CD4-positive, alpha-beta T cell treated with Interleukin-15 for 4 hours (primary cell): ENCODE measurements around the gene ARHGEF28.

ENCODE experiments used
- DNase-seq: peaks from one replicate; pipeline ENCODE4 v3.0.0-alpha.2; 2020; ENCODE audit warnings: low spot score

The ARHGEF28 gene

DNA sequence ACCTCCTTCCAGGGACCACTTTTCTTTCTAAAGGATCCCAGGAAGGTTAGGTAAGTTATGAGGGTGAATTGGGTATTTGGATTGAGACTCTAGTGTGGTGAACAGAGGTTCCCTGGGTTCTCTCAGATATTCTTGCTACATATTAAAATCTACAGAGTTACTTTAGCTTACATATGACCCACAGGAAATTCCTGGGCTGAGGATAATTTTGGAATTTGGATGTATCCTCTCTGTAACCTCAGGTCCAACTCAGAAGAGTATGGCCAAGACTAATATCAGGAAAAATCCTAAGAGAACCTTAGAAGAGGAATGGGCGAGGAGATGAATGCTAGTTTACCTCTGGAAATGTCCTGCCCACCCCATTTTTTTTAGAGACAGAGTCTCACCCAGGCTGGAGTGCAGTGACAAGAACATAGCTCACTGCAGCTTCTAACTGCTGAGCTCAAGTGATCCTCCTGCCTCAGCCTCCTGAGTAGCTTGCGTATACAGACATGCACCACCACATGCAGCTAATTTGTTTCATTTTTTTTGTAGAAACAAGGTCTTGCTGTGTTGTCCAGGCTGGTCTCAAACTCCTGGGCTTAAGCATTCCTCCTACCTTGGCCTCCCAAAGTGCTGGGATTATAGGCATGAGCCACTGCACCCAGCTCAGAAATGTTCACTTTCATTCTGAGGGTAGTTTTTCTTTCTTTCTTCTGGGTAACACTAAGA, 196.4 kb downstream of the ARHGEF28 start:
- no peak for DNase-seq

DNA sequence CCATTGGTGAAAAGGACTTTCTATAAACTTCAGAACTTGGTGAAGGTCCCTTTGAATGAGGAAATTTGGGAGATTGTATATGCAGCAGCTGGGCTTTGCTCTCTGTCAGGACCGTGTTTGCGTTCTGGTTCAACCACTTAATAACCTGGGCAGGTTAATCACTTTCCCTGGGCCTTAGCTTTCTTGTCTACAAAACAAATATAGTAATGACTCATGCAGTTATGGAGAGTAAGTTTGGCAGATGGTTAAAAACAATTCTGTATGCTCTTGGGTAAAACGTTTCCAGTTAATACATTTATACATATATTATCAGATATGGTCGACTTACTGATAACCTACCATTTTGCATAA, 197.0 kb downstream of the ARHGEF28 start:
- DNase-seq: no peak

- no peak for DNase-seq
Measured at GRCh38 chr5:73823508-73823925, 197.5 kb downstream of the ARHGEF28 start.

- no peak for DNase-seq
Measured at GRCh38 chr5:73825199-73825598, 199.2 kb downstream of the ARHGEF28 start.

DNA sequence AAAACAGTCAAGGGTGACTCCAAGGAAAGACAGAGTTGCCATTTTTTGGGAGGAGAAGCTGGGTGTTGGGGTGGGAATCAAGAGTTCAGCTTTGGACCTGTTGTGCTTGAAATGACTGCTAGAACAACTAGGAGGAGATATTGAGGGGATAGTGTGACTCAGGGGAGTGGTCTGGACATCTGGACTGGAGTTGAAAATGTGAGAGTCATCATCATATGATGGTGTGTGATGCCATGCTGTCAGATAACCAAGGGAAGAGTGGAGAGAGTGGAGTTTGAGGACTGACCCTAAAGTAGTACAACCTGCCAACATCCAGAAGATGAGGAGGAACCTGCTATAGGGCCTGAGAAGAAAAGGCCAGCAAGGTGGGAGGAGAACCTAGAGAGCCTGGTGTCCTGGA, 199.7 kb downstream of the ARHGEF28 start:
- DNase-seq: no peak

DNA sequence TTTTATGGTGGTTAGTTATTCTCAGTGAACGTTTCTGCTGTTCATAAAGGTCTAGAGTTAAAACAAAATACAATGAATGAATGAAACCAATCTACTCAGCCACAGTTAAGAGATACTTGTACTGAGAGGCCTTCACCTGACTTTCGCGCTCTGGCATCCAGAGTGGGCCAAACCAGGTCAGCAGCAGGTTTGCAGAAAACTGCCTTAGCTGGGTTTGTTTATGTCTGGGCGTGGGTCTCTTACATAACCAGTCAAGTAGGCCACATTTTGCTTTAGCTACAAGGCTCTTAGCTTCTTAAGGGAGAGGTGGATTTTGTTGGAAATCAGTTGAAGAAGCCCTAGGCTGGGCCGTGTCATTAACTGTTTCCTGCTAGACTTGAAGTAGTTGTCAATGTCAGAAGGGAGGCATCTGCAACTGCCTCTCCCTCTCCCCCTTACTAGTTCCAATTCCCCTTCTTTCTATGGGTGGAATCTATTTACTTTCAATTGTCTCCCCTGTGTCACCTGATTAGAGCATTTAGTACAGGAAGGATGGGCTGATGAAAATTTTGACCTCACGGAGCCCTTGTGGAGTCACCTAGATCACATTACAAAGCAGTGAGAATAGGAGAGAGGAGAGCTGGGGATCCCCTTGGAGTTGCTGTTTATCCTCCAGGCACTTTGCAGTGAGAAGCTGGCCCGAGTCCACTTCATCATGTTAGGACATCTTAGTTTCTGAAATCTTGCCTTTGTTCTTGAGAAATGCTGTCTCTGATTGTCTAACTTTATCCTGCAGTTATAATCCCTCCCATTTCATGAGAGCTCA, 200.5 kb downstream of the ARHGEF28 start:
- DNase-seq: no peak

DNA sequence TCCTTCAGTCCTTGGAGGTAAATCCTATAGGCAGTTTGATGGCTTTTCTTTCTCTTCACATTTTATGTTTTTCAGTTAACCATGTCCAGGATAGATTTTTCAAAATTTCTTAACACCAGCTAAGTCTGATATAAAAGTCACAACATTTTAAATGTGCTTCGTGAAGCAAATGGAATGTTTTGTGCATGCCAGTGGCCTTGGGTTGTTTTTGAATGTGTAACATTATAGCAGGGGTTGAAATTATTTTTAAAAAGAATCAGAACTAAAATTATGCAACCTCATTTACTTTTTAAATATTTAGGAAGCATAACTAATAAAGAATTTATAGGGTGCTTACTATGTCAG, 201.1 kb downstream of the ARHGEF28 start:
- no peak for DNase-seq

DNA sequence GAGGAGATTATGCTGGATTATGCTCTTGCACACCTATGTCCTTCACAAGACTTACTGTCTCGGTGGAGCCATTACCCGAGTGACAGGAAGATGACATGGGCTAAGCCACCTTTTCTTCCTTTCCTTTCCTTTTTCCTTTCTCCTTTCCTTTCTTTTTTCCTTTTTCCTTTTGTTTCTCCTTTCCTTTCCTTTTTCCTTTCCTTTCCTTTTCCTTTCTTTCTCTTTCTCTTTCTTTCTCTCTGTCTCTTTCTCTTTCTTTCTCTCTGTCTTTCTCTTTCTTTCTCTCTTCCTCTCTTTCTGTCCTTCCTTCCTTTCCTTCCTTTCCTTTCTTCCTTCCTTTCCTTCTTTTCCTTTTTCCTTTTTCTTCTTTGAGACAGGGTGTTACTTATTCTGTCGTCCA, 202.5 kb downstream of the ARHGEF28 start:
- DNase-seq: no peak

- no peak for DNase-seq
Measured at GRCh38 chr5:73830646-73831045, 204.7 kb downstream of the ARHGEF28 start.

GRCh38 chr5:73831066-73831465, 205.1 kb downstream of the ARHGEF28 start:
- no peak for DNase-seq

- DNase-seq: no peak
Measured at GRCh38 chr5:73834693-73835092, 208.7 kb downstream of the ARHGEF28 start.

GRCh38 chr5:73835726-73836125, 209.7 kb downstream of the ARHGEF28 start:
- DNase-seq: no peak

DNA sequence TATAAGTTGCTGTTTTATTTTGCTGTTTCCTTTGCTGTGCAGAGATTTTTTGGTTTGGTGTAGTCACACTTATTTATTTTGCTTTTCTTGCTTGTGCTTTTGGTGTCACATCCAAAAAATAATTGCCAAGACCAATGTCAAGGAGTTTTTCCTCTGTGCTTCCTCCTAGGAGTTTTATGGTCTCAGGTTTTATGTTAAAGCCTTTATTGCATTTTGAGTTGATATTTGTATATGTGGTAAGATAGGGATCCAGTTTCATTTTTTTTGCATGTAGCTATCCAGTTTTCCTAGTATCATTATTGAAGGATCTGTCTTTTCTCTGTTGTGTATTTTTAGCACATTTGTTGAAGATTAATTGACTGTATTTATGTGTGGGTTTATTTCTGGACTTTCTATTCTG, 210.6 kb downstream of the ARHGEF28 start:
- no peak for DNase-seq

- DNase-seq: no peak
Measured at GRCh38 chr5:73838901-73839300, 212.9 kb downstream of the ARHGEF28 start.

DNA sequence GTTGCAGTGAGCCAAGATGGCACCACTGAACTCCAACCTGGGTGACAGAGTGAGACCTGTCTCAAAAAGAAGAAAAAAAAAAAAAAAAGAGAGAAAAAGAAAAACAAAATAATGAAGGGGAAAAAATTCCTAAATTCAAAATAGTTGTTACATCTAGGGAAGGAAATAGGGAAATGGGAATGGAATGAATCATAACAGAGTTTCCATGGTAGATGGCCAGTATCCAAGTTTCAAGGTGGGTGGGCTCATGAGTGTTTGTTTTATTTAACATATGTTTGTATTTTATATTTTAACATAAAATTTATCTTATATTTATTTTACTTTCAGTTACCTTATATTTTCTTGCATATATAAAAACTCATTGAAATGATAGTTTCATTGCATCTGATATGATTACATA, 215.6 kb downstream of the ARHGEF28 start:
- DNase-seq: no peak

GRCh38 chr5:73844165-73844564, 218.2 kb downstream of the ARHGEF28 start:
- no peak for DNase-seq

- DNase-seq: no peak
Measured at GRCh38 chr5:73851471-73852181, 225.6 kb downstream of the ARHGEF28 start.

- DNase-seq: no peak
Measured at GRCh38 chr5:73853091-73853490, 227.1 kb downstream of the ARHGEF28 start.

DNA sequence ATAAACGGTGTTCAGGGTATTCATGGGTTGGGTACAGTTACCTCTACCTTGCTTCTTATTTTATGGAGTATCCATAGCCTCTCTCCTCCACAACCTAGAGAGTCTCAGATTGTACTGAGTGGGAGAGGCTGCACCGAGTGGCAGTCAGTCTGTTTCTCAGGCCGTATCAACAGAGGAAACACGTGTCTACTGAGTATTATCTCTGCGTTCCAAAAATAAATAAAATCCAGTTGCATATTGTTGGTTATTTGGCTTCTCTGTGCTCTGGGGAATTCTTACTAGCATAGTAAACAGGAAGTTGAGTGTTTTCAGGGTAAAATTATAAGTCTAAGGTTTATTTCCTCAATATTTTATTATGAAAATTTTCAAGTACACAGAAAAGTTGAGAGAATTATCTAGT, 231.0 kb downstream of the ARHGEF28 start:
- DNase-seq: no peak

- DNase-seq: no peak
Measured at GRCh38 chr5:73857446-73857845, 231.4 kb downstream of the ARHGEF28 start.

GRCh38 chr5:73858054-73858453, 232.1 kb downstream of the ARHGEF28 start:
- DNase-seq: no peak

DNA sequence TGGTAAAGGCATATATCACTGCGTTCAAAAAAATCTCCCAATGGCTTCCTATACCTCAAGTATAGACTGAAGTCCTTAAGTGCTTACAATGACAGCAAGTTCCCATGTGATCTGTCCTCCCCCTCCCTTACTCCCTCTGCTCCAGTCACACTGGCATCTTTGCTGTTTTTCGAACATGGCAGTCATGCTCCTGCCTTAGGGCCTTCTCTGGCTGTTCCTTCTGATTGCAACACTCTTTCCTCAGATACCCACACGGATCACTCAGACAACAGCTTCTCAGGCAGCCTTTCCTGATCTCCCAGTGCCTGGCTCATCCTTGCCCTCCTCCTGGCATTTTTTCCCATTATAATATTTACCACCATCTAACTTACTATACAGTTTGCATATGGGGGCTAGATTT, 232.8 kb downstream of the ARHGEF28 start:
- DNase-seq: no peak

DNA sequence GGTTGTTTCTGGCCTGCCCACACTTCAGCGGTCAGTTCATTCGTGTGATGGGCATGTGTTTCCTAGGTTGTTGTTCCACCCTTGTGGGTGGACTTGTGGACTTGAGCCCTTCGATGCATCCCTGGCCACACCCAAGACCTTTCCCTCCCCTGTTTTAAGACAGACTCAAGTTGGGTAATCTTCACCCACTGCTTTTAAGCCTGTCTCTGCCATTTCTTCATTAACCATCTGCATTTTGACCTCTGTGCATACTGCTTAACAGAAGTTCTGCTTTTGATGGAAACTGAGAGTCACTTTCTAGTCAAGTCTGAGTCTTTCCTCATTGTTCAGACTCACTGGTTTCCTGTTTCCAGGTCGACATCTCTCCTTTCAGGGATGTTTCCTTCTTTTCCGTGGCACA, 233.7 kb downstream of the ARHGEF28 start:
- DNase-seq: no peak
